H1 (cell line): ENCODE data around the gene FAAH. TPM values are rescaled to one million over a fixed set of nuclear protein-coding genes. Genes with fewer than 3 reads are reported as not detected.

ENCODE experiments used
- RAD21 ChIP-seq, 2 experiments: IDR thresholded peaks in 1 of 2; conservative IDR thresholded peaks in 1 of 2; 2 replicates each; pipeline ENCODE4 v1.6.1; 2011; ENCODE audit warnings: low read depth in 2 of 2, low read length in 2 of 2, improper control_type of control experiment in 1 of 2, inconsistent platforms in 1 of 2, mild to moderate bottlenecking in 1 of 2, moderate library complexity in 1 of 2
- SIN3A ChIP-seq, 2 experiments: IDR thresholded peaks in 1 of 2; conservative IDR thresholded peaks in 1 of 2; 2 replicates each; pipeline ENCODE4 v1.6.1; 2011 to 2012; ENCODE audit warnings: low read length in 2 of 2, improper control_type of control experiment in 1 of 2, low read depth in 1 of 2, mild to moderate bottlenecking in 1 of 2
- SP4 ChIP-seq: IDR thresholded peaks from 2 replicates; pipeline ENCODE4 v1.6.1; 2012; ENCODE audit warnings: low read length, inconsistent platforms
- SRF ChIP-seq: IDR thresholded peaks from 2 replicates; pipeline ENCODE4 v1.6.1; 2011; ENCODE audit warnings: mild to moderate bottlenecking, low read depth, low read length, moderate library complexity
- TBP ChIP-seq: IDR thresholded peaks from 2 replicates; pipeline ENCODE4 v1.6.1; 2011; ENCODE audit warnings: low read depth, low read length, improper control_type of control experiment
- polyA plus RNA-seq, 7 experiments: library from polyadenylated mRNA; depleted of rRNA in 3 of 7; stranded (reverse) in 5 of 7; unstranded in 2 of 7; fragments of >200 nt in 5 of 7; fragments of 200-250 nt in 2 of 7; gene quantifications; 1 replicate in 5 of 7; 2 replicates in 1 of 7; 4 replicates in 1 of 7; pipeline versions ENCODE4 v1.2.1 to v1.2.3, GENCODE V29; 2011 to 2013; ENCODE audit warnings: missing spikeins in 2 of 7, mixed read lengths in 2 of 7
- total RNA-seq: library from RNA; stranded (reverse); fragmentation: NEBNext Ultra II Directional; extraction: Animal tissue kit (Norgen Biotek cat#: 25700); gene quantifications from 2 replicates; pipeline ENCODE4 v1.2.1, GENCODE V29; 2021
- TF ChIP-seq, protein P1 (sequence below): fragments of 300-600 bp; sonication (generic); IDR thresholded peaks from 2 replicates; pipeline ENCODE4 v1.7.1; 2012; ENCODE audit warnings: low read length, moderate library complexity, mild to moderate bottlenecking, inconsistent platforms; ENCODE audit not compliant: insufficient replicate concordance
- TF ChIP-seq, protein P2 (sequence below), 3 experiments: IDR thresholded peaks; 1 replicate in 2 of 3; 2 replicates in 1 of 3; pipeline versions ENCODE4 v1.5.1 to v1.6.1; 2011; ENCODE audit warnings: low read length in 3 of 3, mild to moderate bottlenecking in 3 of 3, inconsistent platforms in 2 of 3, low read depth in 1 of 3, moderate library complexity in 1 of 3; ENCODE audit not compliant: insufficient read depth in 1 of 3; ENCODE audit errors: control extremely low read depth in 1 of 3

FAAH gene
- total and polyA plus RNA-seq, 2 of the 8 experiments (the other 6 are each of a cell fraction or from before 2014, with no cell fraction given): 41.2 to 47.3 TPM

GRCh38 chr1:46380508-46380907, 13.6 kb upstream of the FAAH start (continued):
- TF ChIP-seq, protein P1, sequence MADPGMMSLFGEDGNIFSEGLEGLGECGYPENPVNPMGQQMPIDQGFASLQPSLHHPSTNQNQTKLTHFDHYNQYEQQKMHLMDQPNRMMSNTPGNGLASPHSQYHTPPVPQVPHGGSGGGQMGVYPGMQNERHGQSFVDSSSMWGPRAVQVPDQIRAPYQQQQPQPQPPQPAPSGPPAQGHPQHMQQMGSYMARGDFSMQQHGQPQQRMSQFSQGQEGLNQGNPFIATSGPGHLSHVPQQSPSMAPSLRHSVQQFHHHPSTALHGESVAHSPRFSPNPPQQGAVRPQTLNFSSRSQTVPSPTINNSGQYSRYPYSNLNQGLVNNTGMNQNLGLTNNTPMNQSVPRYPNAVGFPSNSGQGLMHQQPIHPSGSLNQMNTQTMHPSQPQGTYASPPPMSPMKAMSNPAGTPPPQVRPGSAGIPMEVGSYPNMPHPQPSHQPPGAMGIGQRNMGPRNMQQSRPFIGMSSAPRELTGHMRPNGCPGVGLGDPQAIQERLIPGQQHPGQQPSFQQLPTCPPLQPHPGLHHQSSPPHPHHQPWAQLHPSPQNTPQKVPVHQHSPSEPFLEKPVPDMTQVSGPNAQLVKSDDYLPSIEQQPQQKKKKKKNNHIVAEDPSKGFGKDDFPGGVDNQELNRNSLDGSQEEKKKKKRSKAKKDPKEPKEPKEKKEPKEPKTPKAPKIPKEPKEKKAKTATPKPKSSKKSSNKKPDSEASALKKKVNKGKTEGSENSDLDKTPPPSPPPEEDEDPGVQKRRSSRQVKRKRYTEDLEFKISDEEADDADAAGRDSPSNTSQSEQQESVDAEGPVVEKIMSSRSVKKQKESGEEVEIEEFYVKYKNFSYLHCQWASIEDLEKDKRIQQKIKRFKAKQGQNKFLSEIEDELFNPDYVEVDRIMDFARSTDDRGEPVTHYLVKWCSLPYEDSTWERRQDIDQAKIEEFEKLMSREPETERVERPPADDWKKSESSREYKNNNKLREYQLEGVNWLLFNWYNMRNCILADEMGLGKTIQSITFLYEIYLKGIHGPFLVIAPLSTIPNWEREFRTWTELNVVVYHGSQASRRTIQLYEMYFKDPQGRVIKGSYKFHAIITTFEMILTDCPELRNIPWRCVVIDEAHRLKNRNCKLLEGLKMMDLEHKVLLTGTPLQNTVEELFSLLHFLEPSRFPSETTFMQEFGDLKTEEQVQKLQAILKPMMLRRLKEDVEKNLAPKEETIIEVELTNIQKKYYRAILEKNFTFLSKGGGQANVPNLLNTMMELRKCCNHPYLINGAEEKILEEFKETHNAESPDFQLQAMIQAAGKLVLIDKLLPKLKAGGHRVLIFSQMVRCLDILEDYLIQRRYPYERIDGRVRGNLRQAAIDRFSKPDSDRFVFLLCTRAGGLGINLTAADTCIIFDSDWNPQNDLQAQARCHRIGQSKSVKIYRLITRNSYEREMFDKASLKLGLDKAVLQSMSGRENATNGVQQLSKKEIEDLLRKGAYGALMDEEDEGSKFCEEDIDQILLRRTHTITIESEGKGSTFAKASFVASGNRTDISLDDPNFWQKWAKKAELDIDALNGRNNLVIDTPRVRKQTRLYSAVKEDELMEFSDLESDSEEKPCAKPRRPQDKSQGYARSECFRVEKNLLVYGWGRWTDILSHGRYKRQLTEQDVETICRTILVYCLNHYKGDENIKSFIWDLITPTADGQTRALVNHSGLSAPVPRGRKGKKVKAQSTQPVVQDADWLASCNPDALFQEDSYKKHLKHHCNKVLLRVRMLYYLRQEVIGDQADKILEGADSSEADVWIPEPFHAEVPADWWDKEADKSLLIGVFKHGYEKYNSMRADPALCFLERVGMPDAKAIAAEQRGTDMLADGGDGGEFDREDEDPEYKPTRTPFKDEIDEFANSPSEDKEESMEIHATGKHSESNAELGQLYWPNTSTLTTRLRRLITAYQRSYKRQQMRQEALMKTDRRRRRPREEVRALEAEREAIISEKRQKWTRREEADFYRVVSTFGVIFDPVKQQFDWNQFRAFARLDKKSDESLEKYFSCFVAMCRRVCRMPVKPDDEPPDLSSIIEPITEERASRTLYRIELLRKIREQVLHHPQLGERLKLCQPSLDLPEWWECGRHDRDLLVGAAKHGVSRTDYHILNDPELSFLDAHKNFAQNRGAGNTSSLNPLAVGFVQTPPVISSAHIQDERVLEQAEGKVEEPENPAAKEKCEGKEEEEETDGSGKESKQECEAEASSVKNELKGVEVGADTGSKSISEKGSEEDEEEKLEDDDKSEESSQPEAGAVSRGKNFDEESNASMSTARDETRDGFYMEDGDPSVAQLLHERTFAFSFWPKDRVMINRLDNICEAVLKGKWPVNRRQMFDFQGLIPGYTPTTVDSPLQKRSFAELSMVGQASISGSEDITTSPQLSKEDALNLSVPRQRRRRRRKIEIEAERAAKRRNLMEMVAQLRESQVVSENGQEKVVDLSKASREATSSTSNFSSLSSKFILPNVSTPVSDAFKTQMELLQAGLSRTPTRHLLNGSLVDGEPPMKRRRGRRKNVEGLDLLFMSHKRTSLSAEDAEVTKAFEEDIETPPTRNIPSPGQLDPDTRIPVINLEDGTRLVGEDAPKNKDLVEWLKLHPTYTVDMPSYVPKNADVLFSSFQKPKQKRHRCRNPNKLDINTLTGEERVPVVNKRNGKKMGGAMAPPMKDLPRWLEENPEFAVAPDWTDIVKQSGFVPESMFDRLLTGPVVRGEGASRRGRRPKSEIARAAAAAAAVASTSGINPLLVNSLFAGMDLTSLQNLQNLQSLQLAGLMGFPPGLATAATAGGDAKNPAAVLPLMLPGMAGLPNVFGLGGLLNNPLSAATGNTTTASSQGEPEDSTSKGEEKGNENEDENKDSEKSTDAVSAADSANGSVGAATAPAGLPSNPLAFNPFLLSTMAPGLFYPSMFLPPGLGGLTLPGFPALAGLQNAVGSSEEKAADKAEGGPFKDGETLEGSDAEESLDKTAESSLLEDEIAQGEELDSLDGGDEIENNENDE: no peak
- TF ChIP-seq, protein P2, sequence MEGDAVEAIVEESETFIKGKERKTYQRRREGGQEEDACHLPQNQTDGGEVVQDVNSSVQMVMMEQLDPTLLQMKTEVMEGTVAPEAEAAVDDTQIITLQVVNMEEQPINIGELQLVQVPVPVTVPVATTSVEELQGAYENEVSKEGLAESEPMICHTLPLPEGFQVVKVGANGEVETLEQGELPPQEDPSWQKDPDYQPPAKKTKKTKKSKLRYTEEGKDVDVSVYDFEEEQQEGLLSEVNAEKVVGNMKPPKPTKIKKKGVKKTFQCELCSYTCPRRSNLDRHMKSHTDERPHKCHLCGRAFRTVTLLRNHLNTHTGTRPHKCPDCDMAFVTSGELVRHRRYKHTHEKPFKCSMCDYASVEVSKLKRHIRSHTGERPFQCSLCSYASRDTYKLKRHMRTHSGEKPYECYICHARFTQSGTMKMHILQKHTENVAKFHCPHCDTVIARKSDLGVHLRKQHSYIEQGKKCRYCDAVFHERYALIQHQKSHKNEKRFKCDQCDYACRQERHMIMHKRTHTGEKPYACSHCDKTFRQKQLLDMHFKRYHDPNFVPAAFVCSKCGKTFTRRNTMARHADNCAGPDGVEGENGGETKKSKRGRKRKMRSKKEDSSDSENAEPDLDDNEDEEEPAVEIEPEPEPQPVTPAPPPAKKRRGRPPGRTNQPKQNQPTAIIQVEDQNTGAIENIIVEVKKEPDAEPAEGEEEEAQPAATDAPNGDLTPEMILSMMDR (IDR thresholded peaks at IDR 0.05; ENCODE audit: control extremely low read depth in 1 of 3, insufficient read depth in 1 of 3, low read depth in 1 of 3, low read length in 3 of 3): no peak
- TF ChIP-seq SP4: no peak
- TF ChIP-seq TBP: no peak
- no peak for TF ChIP-seq SIN3A (conservative IDR thresholded peaks at IDR 0.05 in 1 of 2, IDR thresholded peaks at IDR 0.05 in 1 of 2; ENCODE audit: low read depth in 1 of 2, low read length in 2 of 2)
- TF ChIP-seq SRF: no peak
- TF ChIP-seq RAD21 (IDR thresholded peaks at IDR 0.05 in 1 of 2, conservative IDR thresholded peaks at IDR 0.05 in 1 of 2; ENCODE audit: low read depth in 2 of 2, low read length in 2 of 2): no peak
